Measurements from ENCODE around the gene MAPK8.
"Not testable (repeated sequence)": the region's sequence is repeated elsewhere in the genome, so short reads cannot be mapped to it uniquely, and the experiment has no call there.

The MAPK8 gene
- 46.6 to 63.5 reads per million in 2 donors for total RNA-seq

GRCh38 chr10:48306265-48306869, at the start of gene MAPK8:
MAPK8 (plus strand) TSS chr10:48306677; CDS start chr10:48401661, 94,984 bp downstream.
- peak; percentile 90 for DNase-seq

DNA sequence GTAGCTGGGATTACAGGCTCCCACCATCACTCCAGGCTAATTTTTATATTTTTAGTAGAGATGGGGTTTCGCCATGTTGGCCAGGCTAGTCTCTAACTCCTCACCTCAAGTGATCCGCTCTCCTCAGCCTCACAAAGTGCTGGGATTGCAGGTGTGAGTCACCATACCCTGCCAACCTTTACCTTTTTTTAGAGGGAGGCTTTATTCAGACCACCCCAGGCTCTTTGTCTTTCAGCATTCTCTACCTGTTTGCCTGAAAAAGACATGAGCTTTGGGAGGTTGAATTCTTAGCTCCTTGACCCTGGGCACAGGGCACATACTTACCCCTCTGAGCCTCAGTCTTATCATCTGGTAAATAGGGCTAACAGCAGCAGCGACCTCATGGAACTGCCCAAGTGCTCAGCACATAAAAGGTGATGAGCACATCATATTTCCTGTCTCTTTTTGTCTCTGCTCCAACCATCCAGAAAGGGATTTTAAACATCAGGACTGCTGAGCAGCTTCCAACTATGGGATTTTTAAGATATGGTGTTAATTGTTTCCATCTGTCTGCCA, 49.0 kb upstream of the MAPK8 start:
- no peak for DNase-seq

GRCh38 chr10:48258105-48258504, 48.4 kb upstream of the MAPK8 start:
- DNase-seq = no peak

DNA sequence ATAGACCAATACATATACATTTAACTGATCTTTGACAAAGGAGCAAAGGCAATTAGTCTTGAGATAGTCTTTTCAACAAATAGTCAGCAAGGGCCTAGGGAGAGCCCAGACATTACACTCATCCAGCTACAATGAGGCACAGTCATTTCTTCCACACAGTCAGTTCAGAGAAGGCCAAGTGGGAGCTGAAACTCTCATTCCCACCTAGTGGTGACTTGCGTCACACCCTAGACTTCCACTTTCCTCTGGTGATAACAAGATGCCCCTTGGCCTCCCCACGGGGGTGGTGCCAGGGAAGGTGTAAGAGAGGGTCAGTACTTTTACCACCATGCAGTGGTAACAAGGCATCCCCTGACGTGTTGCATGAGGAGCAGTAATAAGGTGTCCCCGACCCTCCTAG, 39.9 kb upstream of the MAPK8 start:
- no peak for DNase-seq

GRCh38 chr10:48271047-48271730, 35.3 kb upstream of the MAPK8 start:
- DNase-seq = no peak

- DNase-seq = no peak
These were observed 33.8 kb upstream of the MAPK8 start for GRCh38 chr10:48272682-48273081.

DNA sequence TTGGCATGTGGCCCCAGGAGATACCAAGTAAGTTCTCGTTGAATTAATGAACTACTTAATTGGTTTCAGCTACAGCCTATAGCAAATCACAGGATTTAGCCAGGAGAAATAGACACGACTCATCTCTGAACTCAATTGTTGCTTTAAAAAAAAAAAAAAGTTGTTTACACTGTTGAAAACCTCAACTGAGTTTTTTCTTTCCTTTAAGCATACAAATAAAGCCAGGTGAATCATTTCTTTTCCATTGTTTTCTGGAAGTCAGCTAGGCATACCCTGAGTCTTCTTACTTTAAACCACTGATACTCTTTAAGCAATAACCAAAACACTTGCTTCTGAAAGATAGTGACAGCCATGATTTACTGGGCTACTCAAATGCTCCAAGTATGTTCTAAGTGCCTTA, 32.7 kb upstream of the MAPK8 start:
- no peak for DNase-seq

GRCh38 chr10:48274636-48275035, 31.8 kb upstream of the MAPK8 start, which contains the start of gene FRMPD2:
FRMPD2 (minus strand) TSS chr10:48274696; CDS start chr10:48274567, 129 bp downstream.
- no peak for DNase-seq

DNA sequence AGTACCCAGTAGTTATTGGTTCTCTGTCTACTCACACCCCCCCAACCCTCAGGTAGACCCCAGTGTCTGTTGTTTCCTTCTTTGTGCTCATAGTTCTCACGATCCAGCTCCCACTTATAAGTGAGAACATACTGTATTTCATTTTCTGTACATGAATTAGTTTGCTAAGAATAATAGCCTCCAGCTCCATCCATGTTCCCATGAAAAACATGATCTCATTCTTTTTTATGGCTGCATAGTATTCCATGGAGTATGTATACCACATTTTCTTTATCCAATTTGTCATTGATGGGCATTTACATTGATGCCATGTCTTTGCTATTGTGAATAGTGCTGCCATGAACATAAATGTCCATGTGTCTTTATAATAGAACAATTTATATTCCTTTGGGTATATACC, 29.4 kb upstream of the MAPK8 start:
- no peak for DNase-seq

GRCh38 chr10:48279081-48279751, 27.3 kb upstream of the MAPK8 start:
- DNase-seq = no peak

DNA sequence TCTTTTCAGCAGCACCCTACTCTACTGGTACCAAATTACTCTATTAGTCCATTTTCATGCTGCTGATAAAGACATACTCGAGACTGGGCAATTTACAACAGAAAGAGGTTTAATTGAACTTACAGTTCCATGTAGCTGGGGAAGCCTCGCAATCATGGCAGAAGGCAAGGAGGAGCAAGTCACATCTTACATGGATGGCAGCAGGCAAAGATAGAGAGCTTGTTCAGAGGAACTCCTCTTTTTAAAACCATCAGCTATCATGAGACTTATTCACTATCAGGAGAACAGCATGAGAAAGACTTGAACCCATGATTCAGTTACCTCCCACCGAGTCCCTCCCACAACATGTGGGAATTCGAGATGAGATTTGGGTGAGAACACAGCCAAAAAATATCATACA, 24.8 kb upstream of the MAPK8 start:
- not testable (repeated sequence) for DNase-seq

DNA sequence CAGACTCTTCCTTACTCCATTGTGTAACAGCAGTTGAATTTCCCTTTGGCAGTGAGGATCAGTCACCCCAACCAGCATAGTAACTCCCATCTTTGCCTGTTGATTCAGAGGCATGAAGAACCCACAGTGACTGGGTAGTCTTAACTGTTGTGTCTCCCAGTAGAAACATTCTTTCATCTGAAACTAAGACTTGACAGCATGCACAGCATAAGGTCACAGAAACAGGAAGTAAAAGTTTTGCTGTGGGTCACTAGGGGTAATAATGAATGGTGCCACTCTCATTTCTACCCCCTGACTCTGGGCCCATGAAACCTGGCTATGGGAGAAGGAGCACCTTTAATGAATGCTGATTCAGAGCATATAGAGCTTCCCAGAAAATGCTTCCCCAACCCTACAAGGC, 23.6 kb upstream of the MAPK8 start:
- no peak for DNase-seq

DNA sequence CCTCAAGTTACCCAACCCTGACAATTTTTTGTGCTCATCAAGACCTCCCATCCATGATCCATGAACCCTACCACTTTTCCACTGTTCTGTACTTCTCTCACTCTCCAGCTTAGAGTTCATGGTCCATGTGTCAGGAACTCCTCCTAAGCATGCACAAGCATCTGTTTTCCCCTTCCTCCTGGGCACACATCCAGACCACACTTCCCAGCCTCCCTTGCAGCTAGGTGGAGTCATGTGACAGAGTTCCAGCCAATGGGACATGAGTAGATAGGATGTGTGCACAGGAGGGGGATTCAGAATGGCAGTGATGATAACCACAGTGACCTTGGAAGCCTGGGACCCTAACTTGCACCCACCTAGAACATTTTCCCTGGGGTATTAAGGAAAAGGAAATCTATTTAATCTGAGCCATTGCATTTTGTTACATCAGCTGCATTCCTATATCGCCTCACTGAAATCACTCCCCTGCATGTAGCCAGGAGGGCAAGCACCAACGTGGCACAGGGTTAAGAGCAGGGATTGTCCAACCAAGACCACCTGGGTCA, 22.4 kb upstream of the MAPK8 start:
- no peak for DNase-seq

- no peak for DNase-seq
These were observed 21.7 kb upstream of the MAPK8 start for GRCh38 chr10:48284811-48285210.

- DNase-seq = no peak
These were observed 20.8 kb upstream of the MAPK8 start for GRCh38 chr10:48285710-48286109.

DNA sequence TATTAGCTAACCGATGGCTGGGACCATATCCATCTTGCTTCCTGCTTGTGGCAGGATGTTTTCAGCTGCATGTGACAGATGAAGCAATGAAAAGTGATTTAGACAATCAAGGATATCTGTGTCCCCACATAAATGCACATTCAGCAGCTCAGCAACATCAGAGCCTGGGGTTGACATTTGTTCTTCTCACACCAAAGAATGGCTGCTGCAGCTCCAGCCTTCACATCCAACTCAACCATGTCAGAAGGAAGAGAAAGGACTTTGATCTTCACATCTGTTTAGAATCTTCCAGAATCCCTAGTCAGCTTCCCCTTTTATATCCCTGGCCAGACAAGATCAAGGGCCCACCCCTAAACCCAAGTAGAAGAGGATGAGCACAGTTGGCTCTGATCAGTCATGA, 20.1 kb upstream of the MAPK8 start:
- DNase-seq = no peak

GRCh38 chr10:48287417-48288391, 18.8 kb upstream of the MAPK8 start:
- no peak for DNase-seq

DNA sequence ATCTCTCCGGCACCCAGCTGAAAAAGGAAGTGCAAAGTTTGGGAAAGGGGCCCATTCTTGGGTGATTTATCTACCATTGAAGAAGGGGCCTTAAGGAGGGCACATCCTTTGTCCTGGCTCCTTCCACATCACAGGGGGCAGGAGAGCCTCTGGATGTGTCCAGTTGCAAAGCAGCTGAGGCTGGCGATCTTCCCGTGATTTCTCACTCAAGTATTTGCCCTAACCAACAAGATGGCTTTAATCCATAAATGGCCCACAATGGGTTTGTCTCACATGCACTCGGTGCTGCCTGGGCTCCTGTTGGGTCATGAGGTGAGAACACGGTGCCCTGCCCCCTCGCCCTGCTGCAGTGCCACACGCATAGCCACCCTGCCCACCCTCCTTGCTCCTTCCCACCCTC, 17.8 kb upstream of the MAPK8 start:
- no peak for DNase-seq

DNA sequence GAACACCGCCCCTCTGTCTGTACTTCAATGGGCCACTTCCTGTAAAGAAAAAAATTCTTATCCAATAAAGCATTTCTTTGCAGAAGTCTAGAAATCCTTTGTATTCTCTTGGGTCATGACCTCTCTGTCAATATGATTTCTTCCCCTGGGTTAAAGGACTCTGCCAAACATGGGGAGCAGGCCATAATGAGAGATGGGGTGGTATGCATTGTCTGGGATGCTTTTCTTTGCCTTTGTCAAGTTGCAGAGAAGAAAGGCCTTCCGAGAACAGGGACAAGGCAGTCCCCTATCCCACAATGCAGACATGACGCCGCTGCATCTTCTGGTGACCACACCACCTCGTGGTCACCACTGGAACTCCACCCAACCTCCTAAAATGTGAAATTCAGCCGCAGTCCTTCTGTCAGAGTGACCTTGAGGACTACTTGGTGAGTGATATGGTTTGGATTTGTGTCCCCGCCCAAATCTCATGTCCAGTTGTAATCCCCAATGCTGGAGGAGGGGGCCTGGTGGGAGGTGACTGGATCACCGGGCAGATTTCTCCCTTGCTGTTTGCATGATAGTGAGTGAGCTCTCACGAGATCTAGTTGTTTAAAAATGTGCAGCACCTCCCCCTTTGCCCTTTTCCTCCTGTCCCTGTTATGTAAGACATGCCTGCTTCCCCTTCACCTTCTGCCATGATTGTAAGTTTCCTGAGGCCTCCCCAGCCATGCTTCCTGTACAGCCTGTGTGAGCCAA, 16.8 kb upstream of the MAPK8 start:
- DNase-seq = peak; percentile 33

DNA sequence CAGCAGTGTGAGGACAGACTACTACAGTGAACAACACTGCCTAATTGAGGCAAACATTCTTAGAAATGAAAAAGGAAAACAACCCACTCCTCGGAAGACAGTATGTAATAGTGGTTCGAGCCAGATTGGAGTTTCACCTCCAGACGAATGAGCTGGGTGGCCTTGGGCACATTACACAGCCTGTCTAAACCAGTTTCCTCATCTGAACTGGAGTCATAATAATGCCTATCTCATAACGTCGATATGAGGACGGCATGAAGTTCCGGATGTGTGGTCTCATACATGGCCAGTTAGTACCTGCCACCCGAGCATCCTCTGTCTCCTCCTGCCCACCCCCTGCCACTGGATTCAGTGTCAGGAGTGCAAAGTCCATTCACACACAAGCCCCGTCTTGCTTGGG, 16.2 kb upstream of the MAPK8 start:
- DNase-seq = no peak

GRCh38 chr10:48291190-48291589, 15.3 kb upstream of the MAPK8 start:
- no peak for DNase-seq

Data from T-helper 9 cell (primary cell).